CD4-positive, alpha-beta T cell treated with Interferon alpha-2 for 1 hour (primary cell): ENCODE data around the gene ZNF577.
A peak's percentile ranks its signal among the peaks of the same experiment; 100 is the strongest.

Source experiments
- DNase-seq, 2 donors: peaks; one replicate each; pipeline ENCODE4 v3.0.0-alpha.2; 2020 to 2022

ZNF577 gene

GRCh38 chr19:51861870-51862622 is 25.7 kb downstream of the ZNF577 start:
- no peak for DNase-seq

DNA sequence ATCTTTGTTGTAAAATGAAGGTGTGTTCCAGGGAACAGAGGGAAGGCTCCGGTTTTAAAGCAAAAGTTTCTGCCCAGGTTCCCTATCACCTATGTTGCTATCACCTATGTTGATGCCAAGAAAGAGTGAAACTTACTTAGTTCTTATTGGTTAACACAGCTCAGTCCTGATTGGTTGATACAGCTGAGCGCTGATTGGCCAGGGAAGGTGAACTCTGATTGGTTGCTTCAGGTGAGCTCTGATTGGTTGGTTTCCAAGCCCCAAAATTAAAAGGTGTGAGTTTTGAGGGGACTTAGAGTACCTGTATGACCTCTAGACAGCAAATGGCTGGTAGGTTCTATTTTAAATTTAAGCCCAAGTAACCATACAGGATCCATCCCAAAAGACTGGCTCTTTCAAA is 50.6 kb downstream of the ZNF577 start:
- no peak for DNase-seq

DNA sequence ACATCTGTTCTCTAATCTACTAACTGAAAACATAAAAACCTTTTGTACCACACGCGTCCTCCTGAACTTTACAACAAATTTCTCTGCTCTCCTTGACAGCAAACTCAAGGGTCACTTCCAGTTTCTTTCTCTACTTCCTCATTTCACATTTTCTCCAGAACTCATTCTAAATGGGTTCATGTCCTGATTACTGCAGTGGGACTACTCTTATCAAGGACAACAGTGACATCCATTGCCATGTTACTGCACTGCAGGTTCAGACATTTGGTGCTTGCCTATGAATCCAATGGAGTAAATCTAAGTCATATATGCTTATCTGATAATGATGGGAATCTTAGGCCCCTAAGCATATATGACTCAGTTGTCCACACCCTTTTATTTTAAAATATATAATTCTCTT is 57.5 kb downstream of the ZNF577 start:
- peak; percentile 22 to 41 for DNase-seq

GRCh38 chr19:51824281-51825005 is 63.3 kb downstream of the ZNF577 start:
- peak; percentile 19 to 67 for DNase-seq

- no peak for DNase-seq
These were observed 64.8 kb downstream of the ZNF577 start for GRCh38 chr19:51822946-51823345.

DNA sequence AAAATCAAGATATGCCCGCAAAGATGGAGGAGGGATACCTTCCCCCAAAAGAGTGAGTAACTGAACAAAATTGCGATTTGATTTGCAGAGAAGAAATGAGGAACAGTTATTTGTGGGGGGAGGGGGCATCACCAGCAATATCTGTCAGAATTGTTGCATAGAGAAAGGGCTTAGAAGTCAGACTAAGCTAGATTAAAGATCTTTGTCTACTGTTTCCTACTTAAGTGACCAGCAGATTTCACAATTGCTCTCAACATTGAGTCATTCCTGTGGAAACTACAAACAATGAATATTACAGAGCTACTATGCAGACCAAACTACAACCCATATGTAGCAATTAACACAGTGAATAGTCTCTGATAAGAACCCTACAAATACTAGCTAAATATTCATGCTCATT is 65.4 kb downstream of the ZNF577 start:
- peak in 1 of 2 donors; percentile 45 for DNase-seq

GRCh38 chr19:51821921-51822320 is 65.8 kb downstream of the ZNF577 start:
- no peak for DNase-seq

GRCh38 chr19:51821456-51821855 is 66.3 kb downstream of the ZNF577 start:
- DNase-seq, result no peak
